Adrenal gland (tissue), 12 donors: Measurements from ENCODE around the gene WIPF1. TPM values are rescaled to one million over a fixed set of nuclear protein-coding genes. Genes with fewer than 3 reads are reported as not detected.

ENCODE experiments used
- DNase-seq, 7 donors: peaks; one replicate each; pipeline ENCODE4 v3.0.0-alpha.2; 2019 to 2020
- H3K27ac ChIP-seq, 5 donors: fragments of 200-600 bp; sonication (generic) in 4 of 5; 1 replicate in 3 of 5; 2 replicates in 2 of 5; pipeline versions ENCODE4 v1.5.1 to v1.8.0; 2016 to 2020; ENCODE audit warnings: mild to moderate bottlenecking in 1 of 5
- H3K27me3 ChIP-seq: fragments of 200-600 bp; 2 replicates; pipeline ENCODE4 v1.8.0; 2021
- H3K36me3 ChIP-seq, 2 donors: fragments of 200-600 bp; replicated peaks in 1 of 2; 1 replicate in 1 of 2; 2 replicates in 1 of 2; pipeline versions ENCODE4 v1.5.1 to v1.8.0; 2018 to 2022
- H3K4me1 ChIP-seq, 2 donors: fragments of 200-600 bp; replicated peaks in 1 of 2; 1 replicate in 1 of 2; 2 replicates in 1 of 2; pipeline versions ENCODE4 v1.5.1 to v1.8.0; 2018 to 2021
- H3K4me3 ChIP-seq, 4 donors: fragments of 200-600 bp; sonication (generic) in 3 of 4; one replicate each; pipeline ENCODE4 v1.5.1; 2016 to 2018
- H3K9me3 ChIP-seq, 3 donors: fragments of 200-600 bp; sonication (generic) in 1 of 3; replicated peaks in 1 of 3; 1 replicate in 2 of 3; 2 replicates in 1 of 3; pipeline versions ENCODE4 v1.5.1 to v1.8.0; 2016 to 2021
- POLR2A ChIP-seq, 2 donors: fragments of 450-650 bp; IDR thresholded peaks; one replicate each; pipeline ENCODE4 v1.6.1; 2017; ENCODE audit warnings: antibody characterized with exemption in 2 of 2, mild to moderate bottlenecking in 2 of 2, moderate library complexity in 1 of 2
- WGBS, 4 donors: extraction: QIAGEN DNeasy Blood & Tissue Kit in 2 of 4; methylation state at CpG; one replicate each; pipeline versions ENCODE4 v1.1.5 to v1.1.7; 2013 to 2017; 5-methylcytosine and 5-hydroxymethylcytosine counted together
- intact Hi-C, 2 donors: fragments of 100-400 bp; cut with DNase I; formaldehyde crosslinking; loops; one replicate each; pipeline versions ENCODE4 v1.14.1 to v1.15.0; 2022 to 2023
- polyA plus RNA-seq, 3 donors: library from polyadenylated mRNA; stranded (reverse); fragments of 200-250 nt in 2 of 3; fragments of 350-450 nt in 1 of 3; fragmentation: Illumina TruSeq in 1 of 3; extraction: RNeasy Lipid Tissue Mini Kit (QIAGEN cat#74804) in 1 of 3; gene quantifications; one replicate each; pipeline ENCODE4 v1.2.3, GENCODE V29; 2013 to 2014
- total RNA-seq, 9 donors: library from RNA; depleted of rRNA in 4 of 9; stranded (reverse); fragments of >200 nt in 4 of 9; fragments of 120-200 nt in 1 of 9; fragmentation: NEBNext Ultra II Directional in 1 of 9; extraction: Animal tissue kit (Norgen Biotek cat#: 25700) in 1 of 9; gene quantifications; one replicate each; pipeline versions ENCODE4 v1.1.0 to v1.2.4, GENCODE V29; 2013 to 2023
- TF ChIP-seq, protein P1 (sequence below), 6 experiments: fragments of 450-650 bp in 4 of 6; fragments of 200-600 bp in 2 of 6; sonication (generic) in 1 of 6; IDR thresholded peaks; 1 replicate in 5 of 6; 2 replicates in 1 of 6; pipeline versions ENCODE4 v1.5.1 to v1.8.0; 2016 to 2021; ENCODE audit warnings: antibody characterized with exemption in 6 of 6, mild to moderate bottlenecking in 2 of 6, moderate library complexity in 1 of 6
- donor health status: healthy with polysubstance abuse.
- donor health status: Bipolar disorder and iron deficiency.
- donor health status: DM: yes; HTN: yes; CAD: no.
- donor health status: DM: no; HTN: no; CAD: no.
- donor health status: DM: no; HTN: no; CAD: no.
- donor health status: DM: yes; HTN: yes; CAD: no.

The WIPF1 gene
- total and polyA plus RNA-seq, 12 donors: 4.8 to 42.4 (median 24.6) TPM

DNA sequence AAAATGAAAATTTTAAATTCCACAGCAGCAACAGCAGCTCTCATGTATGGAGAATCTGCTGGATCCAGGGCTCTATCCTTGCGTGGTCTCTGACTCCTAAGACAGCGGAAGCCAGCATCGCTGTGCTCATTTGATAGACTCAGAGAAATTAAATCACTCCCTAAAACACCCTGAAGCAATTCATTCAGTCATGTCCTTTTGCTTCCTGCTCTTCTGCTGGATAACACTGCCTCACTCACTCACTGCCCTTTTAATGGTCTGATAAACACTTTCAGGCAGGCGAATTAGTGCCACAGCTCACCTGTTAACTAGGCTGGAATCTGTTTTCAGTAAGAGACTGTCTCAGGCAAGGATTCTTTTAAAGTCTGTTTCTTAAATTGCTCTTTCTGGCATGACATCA, 10.0 kb downstream of the WIPF1 start:
- Histone ChIP-seq H3K4me3 (no peak overlapping the region), H3K9me3 (no peaks in the 10 kb centered on the region), H3K27ac (no peak overlapping the region), H3K4me1 (peaks cover 0 to 16% of the 10 kb centered on the region in 2 donors), H3K27me3 (no peaks in the 10 kb centered on the region), H3K36me3 (no peaks in the 10 kb centered on the region)
- TF ChIP-seq POLR2A (IDR thresholded peaks at IDR 0.05): no peak
- TF ChIP-seq, protein P1, sequence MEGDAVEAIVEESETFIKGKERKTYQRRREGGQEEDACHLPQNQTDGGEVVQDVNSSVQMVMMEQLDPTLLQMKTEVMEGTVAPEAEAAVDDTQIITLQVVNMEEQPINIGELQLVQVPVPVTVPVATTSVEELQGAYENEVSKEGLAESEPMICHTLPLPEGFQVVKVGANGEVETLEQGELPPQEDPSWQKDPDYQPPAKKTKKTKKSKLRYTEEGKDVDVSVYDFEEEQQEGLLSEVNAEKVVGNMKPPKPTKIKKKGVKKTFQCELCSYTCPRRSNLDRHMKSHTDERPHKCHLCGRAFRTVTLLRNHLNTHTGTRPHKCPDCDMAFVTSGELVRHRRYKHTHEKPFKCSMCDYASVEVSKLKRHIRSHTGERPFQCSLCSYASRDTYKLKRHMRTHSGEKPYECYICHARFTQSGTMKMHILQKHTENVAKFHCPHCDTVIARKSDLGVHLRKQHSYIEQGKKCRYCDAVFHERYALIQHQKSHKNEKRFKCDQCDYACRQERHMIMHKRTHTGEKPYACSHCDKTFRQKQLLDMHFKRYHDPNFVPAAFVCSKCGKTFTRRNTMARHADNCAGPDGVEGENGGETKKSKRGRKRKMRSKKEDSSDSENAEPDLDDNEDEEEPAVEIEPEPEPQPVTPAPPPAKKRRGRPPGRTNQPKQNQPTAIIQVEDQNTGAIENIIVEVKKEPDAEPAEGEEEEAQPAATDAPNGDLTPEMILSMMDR (IDR thresholded peaks at IDR 0.05): no peak
- no peak for DNase-seq
- intact Hi-C loops: no loop called here
- WGBS, 4 donors: 86 to 97% (median 92%) methylated on average over 4 of the region's 4 CpGs

- no peak overlapping the region for H3K27ac ChIP-seq
- no peaks in the 10 kb centered on the region for H3K36me3 ChIP-seq
- WGBS, 4 donors: 87 to 92% (median 91%) methylated on average over 12 of the region's 12 CpGs
- DNase-seq: no peak
- no peaks in the 10 kb centered on the region for H3K9me3 ChIP-seq
- H3K4me1 ChIP-seq: peaks cover 0 to 16% of the 10 kb centered on the region in 2 donors
- intact Hi-C loops: no loop called here
- no peak overlapping the region for H3K4me3 ChIP-seq
- TF ChIP-seq, protein P1 (IDR thresholded peaks at IDR 0.05): no peak
- TF ChIP-seq POLR2A (IDR thresholded peaks at IDR 0.05): no peak
- H3K27me3 ChIP-seq: no peaks in the 10 kb centered on the region
Observed at GRCh38 chr2:174586418-174587295, 10.9 kb downstream of the WIPF1 start.

DNA sequence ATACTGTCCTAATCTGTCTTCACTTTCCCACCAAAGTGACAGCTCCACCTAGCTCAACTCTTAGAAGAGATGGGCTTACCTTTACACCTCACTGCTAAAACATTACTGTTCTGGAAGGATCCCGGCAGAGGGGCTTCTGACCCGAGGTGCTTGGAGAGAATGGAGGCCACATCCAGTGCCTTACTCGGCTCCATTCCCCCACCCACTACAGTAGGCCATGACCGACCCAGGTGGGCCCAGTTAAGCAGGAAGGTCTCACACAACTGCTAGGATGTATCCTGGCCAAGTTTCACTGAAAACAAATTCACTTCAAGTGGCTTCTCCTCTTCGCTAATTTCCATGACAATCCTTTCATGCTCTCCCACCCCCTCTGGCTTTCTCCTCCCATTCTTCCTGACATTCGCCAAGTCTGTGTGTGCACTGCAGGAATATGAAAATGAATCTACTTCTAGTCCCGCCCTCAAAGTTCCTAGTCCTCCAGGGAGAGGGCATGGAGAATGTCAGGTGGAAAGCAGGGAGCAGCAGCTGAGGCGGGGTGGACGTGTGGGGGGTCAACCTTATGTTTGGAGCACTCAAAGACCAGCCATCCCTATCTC, 11.8 kb downstream of the WIPF1 start:
- H3K9me3 ChIP-seq: no peaks in the 10 kb centered on the region
- H3K27me3 ChIP-seq: no peaks in the 10 kb centered on the region
- DNase-seq: no peak
- 88 to 93% (median 92%) methylated on average over 9 of the region's 9 CpGs for WGBS, 4 donors
- H3K4me1 ChIP-seq: peaks cover 0 to 16% of the 10 kb centered on the region in 2 donors
- peaks cover 0 to 4% of the 10 kb centered on the region in 2 donors for H3K36me3 ChIP-seq
- no peak overlapping the region for H3K27ac ChIP-seq
- TF ChIP-seq POLR2A (IDR thresholded peaks at IDR 0.05): no peak
- TF ChIP-seq, protein P1 (IDR thresholded peaks at IDR 0.05): no peak
- intact Hi-C loops: no loop called here
- no peak overlapping the region for H3K4me3 ChIP-seq

DNA sequence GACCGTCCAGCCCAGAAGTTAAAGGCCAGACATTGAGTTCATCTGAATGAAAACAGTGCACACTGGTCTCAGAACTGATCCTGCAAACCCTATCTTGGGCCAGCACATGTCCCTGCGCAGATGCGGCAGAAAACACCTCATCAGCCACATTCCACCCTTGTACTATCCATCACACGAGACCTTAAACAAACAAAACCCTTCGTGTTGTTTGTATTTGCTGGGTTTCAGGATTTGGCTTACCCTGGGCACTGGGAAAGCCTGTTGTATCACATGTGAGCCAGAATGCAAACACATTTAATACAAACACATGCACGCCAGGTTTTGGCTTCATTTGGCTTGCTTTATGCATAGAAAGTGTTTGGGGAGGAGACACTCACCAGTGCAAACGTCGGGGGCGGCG, 12.5 kb downstream of the WIPF1 start:
- Histone ChIP-seq H3K27me3 (no peaks in the 10 kb centered on the region), H3K4me3 (no peak overlapping the region), H3K9me3 (no peaks in the 10 kb centered on the region), H3K36me3 (peaks cover 0 to 11% of the 10 kb centered on the region in 2 donors), H3K27ac (no peak overlapping the region), H3K4me1 (peaks cover 0 to 13% of the 10 kb centered on the region in 2 donors)
- intact Hi-C loops: no loop called here
- DNase-seq: no peak
- 79 to 89% (median 83%) methylated on average over 10 of the region's 10 CpGs for WGBS, 4 donors
- TF ChIP-seq, protein P1 (IDR thresholded peaks at IDR 0.05): no peak
- no peak for TF ChIP-seq POLR2A (IDR thresholded peaks at IDR 0.05)
